ENCODE measurements around the gene CDK2.

GRCh38 chr12:55932551-55932910, 34.1 kb upstream of the CDK2 start:
- TF ChIP-seq USF2 (IDR thresholded peaks at IDR 0.05) (no peak), CTCF (IDR thresholded peaks at IDR 0.05) (no peak), SMC3 (IDR thresholded peaks at IDR 0.05) (no peak), BCL3 (IDR thresholded peaks at IDR 0.05) (no peak), ZSCAN20 (CRISPR knock-in tag; IDR thresholded peaks at IDR 0.05) (no peak), POLR2A (IDR thresholded peaks at IDR 0.05; ENCODE audit: low read length) (no peak), JUN (IDR thresholded peaks at IDR 0.05) (no peak), RAD21 (conservative IDR thresholded peaks at IDR 0.05 in 1 of 2, IDR thresholded peaks at IDR 0.05 in 1 of 2) (no peak), REST (IDR thresholded peaks at IDR 0.05) (no peak)

Data from A549 (cell line).